ENCODE measurements around the gene SYCE1L.

SYCE1L gene

GRCh38 chr16:77194295-77195231 is 4.6 kb upstream of the SYCE1L start:
- no peak for DNase-seq
- intact Hi-C loops (cut with DNase I): no loop called here

GRCh38 chr16:77195411-77195810 is 3.8 kb upstream of the SYCE1L start:
- intact Hi-C loops (cut with DNase I): no loop called here
- no peak for DNase-seq

- no peak for DNase-seq
- intact Hi-C loops (cut with DNase I): no loop called here
These were observed 1.5 kb upstream of the SYCE1L start for GRCh38 chr16:77197747-77198146.

GRCh38 chr16:77206533-77206932 is 7.3 kb downstream of the SYCE1L start:
- intact Hi-C loops (cut with DNase I): no loop called here
- DNase-seq: no peak

GRCh38 chr16:77207030-77207429 is 7.8 kb downstream of the SYCE1L start:
- intact Hi-C loops (cut with DNase I): no loop called here
- DNase-seq: no peak

- intact Hi-C loops (cut with DNase I): no loop called here
- DNase-seq: no peak
These were observed 9.2 kb downstream of the SYCE1L start for GRCh38 chr16:77208382-77208781.

GRCh38 chr16:77211880-77212740 is 12.9 kb downstream of the SYCE1L start:
- DNase-seq: peak in 14 of 42 donors; percentile 8 to 51 (median 20)
- intact Hi-C loops (cut with DNase I): no loop called here

- peak in 27 of 42 donors; percentile 11 to 65 (median 35) for DNase-seq
- intact Hi-C loops (cut with DNase I): no loop called here
These were observed 13.7 kb downstream of the SYCE1L start for GRCh38 chr16:77212741-77213541.

- peak in 11 of 42 donors; percentile 11 to 76 (median 51) for DNase-seq
- intact Hi-C loops (cut with DNase I): no loop called here
These were observed 14.4 kb downstream of the SYCE1L start for GRCh38 chr16:77213542-77214106.

- intact Hi-C loops (cut with DNase I): no loop called here
- DNase-seq: no peak
These were observed 15.4 kb downstream of the SYCE1L start for GRCh38 chr16:77214411-77215138.

- intact Hi-C loops (cut with DNase I): no loop called here
- no peak for DNase-seq
These were observed 20.2 kb downstream of the SYCE1L start for GRCh38 chr16:77219437-77219836.

GRCh38 chr16:77220427-77220826 is 21.2 kb downstream of the SYCE1L start:
- intact Hi-C loops (cut with DNase I): no loop called here
- peak in 1 of 42 donors; percentile 8 for DNase-seq

- DNase-seq: peak in 1 of 42 donors; percentile 12
- intact Hi-C loops (cut with DNase I): no loop called here
These were observed 22.3 kb downstream of the SYCE1L start for GRCh38 chr16:77221482-77221881.

GRCh38 chr16:77223184-77223583 is 24.0 kb downstream of the SYCE1L start:
- intact Hi-C loops (cut with DNase I): no loop called here
- DNase-seq: no peak

- DNase-seq: no peak
- intact Hi-C loops (cut with DNase I): no loop called here
These were observed 26.0 kb downstream of the SYCE1L start for GRCh38 chr16:77225182-77225581.

GRCh38 chr16:77227745-77228144 is 28.5 kb downstream of the SYCE1L start:
- intact Hi-C loops (cut with DNase I): no loop called here
- no peak for DNase-seq

GRCh38 chr16:77231047-77231446 is 31.8 kb downstream of the SYCE1L start:
- no peak for DNase-seq
- intact Hi-C loops (cut with DNase I): no loop called here

Measured in head of caudate nucleus (tissue), 42 donors.